ENCODE data around the gene RAI1.

GRCh38 chr17:17784657-17785267, 103.5 kb downstream of the RAI1 start:
- TF ChIP-seq CTCF (IDR thresholded peaks at IDR 0.05) (no peak), POLR2AphosphoS5 (IDR thresholded peaks at IDR 0.05) (no peak), EP300 (IDR thresholded peaks at IDR 0.05) (no peak)

All from suprapubic skin (tissue), 4 donors.